Uterus (tissue), 2 donors: ENCODE measurements around the gene PNKD.

Experiments
- POLR2A ChIP-seq, 2 donors: fragments of 450-650 bp; IDR thresholded peaks; one replicate each; pipeline ENCODE4 v1.6.1; 2016; ENCODE audit warnings: antibody characterized with exemption in 2 of 2, mild to moderate bottlenecking in 1 of 2, moderate library complexity in 1 of 2
- TF ChIP-seq, protein P1 (sequence below), 4 experiments: fragments of 200-600 bp in 2 of 4; fragments of 450-650 bp in 2 of 4; sonication (generic) in 2 of 4; IDR thresholded peaks; one replicate each; pipeline ENCODE4 v1.5.1; 2016 to 2019; ENCODE audit warnings: antibody characterized with exemption in 4 of 4, mild to moderate bottlenecking in 2 of 4, moderate library complexity in 1 of 4

GRCh38 chr2:218394298-218395089 is 124.2 kb downstream of the PNKD start:
- TF ChIP-seq, protein P1, sequence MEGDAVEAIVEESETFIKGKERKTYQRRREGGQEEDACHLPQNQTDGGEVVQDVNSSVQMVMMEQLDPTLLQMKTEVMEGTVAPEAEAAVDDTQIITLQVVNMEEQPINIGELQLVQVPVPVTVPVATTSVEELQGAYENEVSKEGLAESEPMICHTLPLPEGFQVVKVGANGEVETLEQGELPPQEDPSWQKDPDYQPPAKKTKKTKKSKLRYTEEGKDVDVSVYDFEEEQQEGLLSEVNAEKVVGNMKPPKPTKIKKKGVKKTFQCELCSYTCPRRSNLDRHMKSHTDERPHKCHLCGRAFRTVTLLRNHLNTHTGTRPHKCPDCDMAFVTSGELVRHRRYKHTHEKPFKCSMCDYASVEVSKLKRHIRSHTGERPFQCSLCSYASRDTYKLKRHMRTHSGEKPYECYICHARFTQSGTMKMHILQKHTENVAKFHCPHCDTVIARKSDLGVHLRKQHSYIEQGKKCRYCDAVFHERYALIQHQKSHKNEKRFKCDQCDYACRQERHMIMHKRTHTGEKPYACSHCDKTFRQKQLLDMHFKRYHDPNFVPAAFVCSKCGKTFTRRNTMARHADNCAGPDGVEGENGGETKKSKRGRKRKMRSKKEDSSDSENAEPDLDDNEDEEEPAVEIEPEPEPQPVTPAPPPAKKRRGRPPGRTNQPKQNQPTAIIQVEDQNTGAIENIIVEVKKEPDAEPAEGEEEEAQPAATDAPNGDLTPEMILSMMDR (IDR thresholded peaks at IDR 0.05) = no peak
- TF ChIP-seq POLR2A (IDR thresholded peaks at IDR 0.05) = no peak
